H1 (cell line): Measurements from ENCODE around the gene CCSER2. TPM values are rescaled to one million over a fixed set of nuclear protein-coding genes. Genes with fewer than 3 reads are reported as not detected.

ENCODE experiments used
- CTCF ChIA-PET: fragments of 300-600 bp; sonication (Branson Sonifier 250); formaldehyde crosslinking; loops from one replicate; lab custom pipeline; 2021; ENCODE audit not compliant: partially characterized antibody; lab: Charles Lee
- POLR2A ChIA-PET: fragments of 300-600 bp; sonication (Branson Sonifier 250); formaldehyde crosslinking; loops from one replicate; lab custom pipeline; 2021; ENCODE audit warnings: inconsistent platforms; ENCODE audit not compliant: partially characterized antibody; lab: Charles Lee
- DNase-seq, 2 experiments: peaks; one replicate each; pipeline versions ENCODE4 v3.0.0 to v3.0.0-alpha.2; 2010 to 2022; ENCODE audit warnings: low spot score in 2 of 2, low read depth in 1 of 2, mixed read lengths in 1 of 2
- FAIRE-seq: peaks from 2 replicates; lab custom pipeline; 2011; peaks lifted over from hg19 to GRCh38; lab: Jason Lieb, UNC
- H2AFZ ChIP-seq: 2 replicates; pipeline ENCODE4 v1.8.1; 2012; ENCODE audit warnings: low read length, inconsistent platforms
- H2AK5ac ChIP-seq: 2 replicates; pipeline ENCODE4 v1.6.1; 2013; ENCODE audit warnings: low read depth, low read length
- H2BK120ac ChIP-seq: replicated peaks from 2 replicates; pipeline ENCODE3; 2013; ENCODE audit warnings: low read depth, low read length, inconsistent platforms
- H2BK12ac ChIP-seq: 2 replicates; pipeline ENCODE4 v1.6.1; 2013; ENCODE audit warnings: low read depth, low read length
- H2BK15ac ChIP-seq: 2 replicates; pipeline ENCODE4 v1.6.1; 2013; ENCODE audit warnings: low read length
- H2BK20ac ChIP-seq: 2 replicates; pipeline ENCODE4 v1.6.1; 2013; ENCODE audit warnings: low read length
- H2BK5ac ChIP-seq: 2 replicates; pipeline ENCODE4 v1.6.1; 2013; ENCODE audit warnings: low read depth, low read length
- H3K14ac ChIP-seq: 2 replicates; pipeline ENCODE4 v1.6.1; 2013; ENCODE audit warnings: inconsistent platforms; ENCODE audit not compliant: insufficient read length
- H3K18ac ChIP-seq: 2 replicates; pipeline ENCODE4 v1.6.1; 2013; ENCODE audit warnings: low read length; ENCODE audit errors: extremely low read depth
- H3K23ac ChIP-seq: 2 replicates; pipeline ENCODE4 v1.6.1; 2013; ENCODE audit warnings: inconsistent platforms; ENCODE audit not compliant: insufficient read length
- H3K23me2 ChIP-seq: 2 replicates; pipeline ENCODE4 v1.6.1; 2013; ENCODE audit warnings: low read depth, low read length
- H3K27ac ChIP-seq: 2 replicates; pipeline ENCODE4 v1.6.1; 2011; ENCODE audit warnings: low read depth, low read length, inconsistent platforms
- H3K27me3 ChIP-seq, 4 experiments: replicated peaks in 1 of 4; 1 replicate in 1 of 4; 2 replicates in 3 of 4; pipeline versions ENCODE4 v1.6.1 to v1.8.1; 2011 to 2013; ENCODE audit warnings: low read length in 3 of 4, mild to moderate bottlenecking in 3 of 4, inconsistent platforms in 2 of 4, mixed read lengths in 2 of 4, moderate library complexity in 1 of 4; ENCODE audit not compliant: control insufficient read depth in 3 of 4, insufficient read depth in 3 of 4; ENCODE audit errors: extremely low read depth in 1 of 4
- H3K36me3 ChIP-seq, 4 experiments: 2 replicates each; pipeline versions ENCODE4 v1.6.1 to v1.8.1; 2011 to 2013; ENCODE audit warnings: mild to moderate bottlenecking in 4 of 4, low read length in 3 of 4, moderate library complexity in 2 of 4, control low read depth in 1 of 4, inconsistent platforms in 1 of 4; ENCODE audit not compliant: insufficient read depth in 4 of 4, control insufficient read depth in 2 of 4
- H3K4ac ChIP-seq: replicated peaks from 2 replicates; pipeline ENCODE3; 2013; ENCODE audit warnings: low read length, low read depth, mixed read lengths, inconsistent platforms; ENCODE audit not compliant: insufficient read length
- H3K4me1 ChIP-seq, 4 experiments: replicated peaks in 1 of 4; 1 replicate in 1 of 4; 2 replicates in 3 of 4; pipeline versions ENCODE4 v1.6.1 to v1.8.1; 2011 to 2013; ENCODE audit warnings: low read length in 3 of 4, inconsistent platforms in 2 of 4, mixed read lengths in 1 of 4; ENCODE audit not compliant: insufficient read depth in 4 of 4, control insufficient read depth in 3 of 4
- H3K4me2 ChIP-seq, 2 experiments: 2 replicates each; pipeline versions ENCODE4 v1.6.1 to v1.8.1; 2011 to 2013; ENCODE audit warnings: low read depth in 2 of 2, low read length in 2 of 2, control low read depth in 1 of 2, inconsistent platforms in 1 of 2, mild to moderate bottlenecking in 1 of 2; ENCODE audit not compliant: insufficient read depth in 1 of 2
- H3K4me3 ChIP-seq, 4 experiments: fragments of 200-600, 300-600 bp in 1 of 4; sonication (generic), shearing (Covaris generic), sonication (Bioruptor Twin) in 1 of 4; 2 replicates each; pipeline versions ENCODE4 v1.5.1 to v1.8.1; 2011 to 2016; ENCODE audit warnings: low read length in 4 of 4, low read depth in 3 of 4, control low read depth in 2 of 4, inconsistent platforms in 2 of 4, mild to moderate bottlenecking in 2 of 4, mixed read lengths in 1 of 4, moderate library complexity in 1 of 4; ENCODE audit not compliant: insufficient read depth in 2 of 4; ENCODE audit errors: extremely low read depth in 1 of 4
- H3K56ac ChIP-seq: replicated peaks from 2 replicates; pipeline ENCODE3; 2013; ENCODE audit warnings: low read depth, mild to moderate bottlenecking, mixed read lengths, low read length, inconsistent platforms; ENCODE audit not compliant: insufficient read length
- H3K79me1 ChIP-seq: 2 replicates; pipeline ENCODE4 v1.6.1; 2013; ENCODE audit warnings: low read depth, low read length, control low read depth
- H3K79me2 ChIP-seq, 2 experiments: 2 replicates each; pipeline versions ENCODE4 v1.6.1 to v1.8.1; 2012 to 2013; ENCODE audit warnings: low read length in 2 of 2, mild to moderate bottlenecking in 2 of 2, inconsistent platforms in 1 of 2; ENCODE audit not compliant: insufficient read depth in 2 of 2, control insufficient read depth in 1 of 2
- H3K9ac ChIP-seq, 4 experiments: replicated peaks in 1 of 4; 1 replicate in 1 of 4; 2 replicates in 3 of 4; pipeline versions ENCODE4 v1.6.1 to v1.8.1; 2011 to 2013; ENCODE audit warnings: low read depth in 3 of 4, low read length in 3 of 4, control low read depth in 2 of 4, mild to moderate bottlenecking in 2 of 4, moderate library complexity in 2 of 4, inconsistent platforms in 1 of 4; ENCODE audit errors: extremely low read depth in 1 of 4
- H3K9me3 ChIP-seq, 2 experiments: 2 replicates each; pipeline versions ENCODE4 v1.6.1 to v1.8.1; 2012 to 2013; ENCODE audit warnings: mild to moderate bottlenecking in 2 of 2, moderate library complexity in 2 of 2, control low read depth in 1 of 2, inconsistent platforms in 1 of 2, low read depth in 1 of 2, low read length in 1 of 2, mixed read lengths in 1 of 2; ENCODE audit not compliant: insufficient read depth in 2 of 2
- H4K20me1 ChIP-seq, 2 experiments: replicated peaks in 1 of 2; 2 replicates each; pipeline versions ENCODE3 to v1.8.1; 2011 to 2013; ENCODE audit warnings: inconsistent platforms in 2 of 2, low read length in 2 of 2, mild to moderate bottlenecking in 1 of 2; ENCODE audit not compliant: insufficient read depth in 2 of 2, control insufficient read depth in 1 of 2
- H4K5ac ChIP-seq: 2 replicates; pipeline ENCODE4 v1.6.1; 2013; ENCODE audit warnings: low read length, low read depth, mixed read lengths, inconsistent platforms; ENCODE audit not compliant: insufficient read length
- H4K8ac ChIP-seq: 2 replicates; pipeline ENCODE4 v1.8.0; 2013; ENCODE audit warnings: mild to moderate bottlenecking, moderate library complexity, low read length, inconsistent platforms; ENCODE audit not compliant: insufficient read depth; ENCODE audit errors: extremely low read depth
- H4K91ac ChIP-seq: replicated peaks from 2 replicates; pipeline ENCODE3; 2013; ENCODE audit warnings: low read length, mixed read lengths, inconsistent platforms; ENCODE audit not compliant: insufficient read length
- JUN ChIP-seq: IDR thresholded peaks from 2 replicates; pipeline ENCODE4 v1.6.1; 2011; ENCODE audit warnings: low read depth, mild to moderate bottlenecking, improper control_type of control experiment, low read length
- SRF ChIP-seq: IDR thresholded peaks from 2 replicates; pipeline ENCODE4 v1.6.1; 2011; ENCODE audit warnings: mild to moderate bottlenecking, low read depth, low read length, moderate library complexity
- WGBS, 2 experiments: shearing (Covaris generic) in 1 of 2; methylation state at CpG; one replicate each; pipeline versions ENCODE4 v1.1.6 to v1.1.7; 2013 to 2015; ENCODE audit warnings: low lambda C conversion rate in 2 of 2, mixed read lengths in 2 of 2, inconsistent platforms in 1 of 2, low coverage in 1 of 2, missing lambda C conversion rate in 1 of 2; ENCODE audit not compliant: insufficient replicate concordance in 2 of 2, insufficient coverage in 1 of 2, insufficient read length in 1 of 2; ENCODE audit errors: extremely low coverage in 1 of 2, missing lambda C conversion rate in 1 of 2; 5-methylcytosine and 5-hydroxymethylcytosine counted together
- polyA plus RNA-seq, 7 experiments: library from polyadenylated mRNA; depleted of rRNA in 3 of 7; stranded (reverse) in 5 of 7; unstranded in 2 of 7; fragments of >200 nt in 5 of 7; fragments of 200-250 nt in 2 of 7; gene quantifications; 1 replicate in 5 of 7; 2 replicates in 1 of 7; 4 replicates in 1 of 7; pipeline versions ENCODE4 v1.2.1 to v1.2.3, GENCODE V29; 2011 to 2013; ENCODE audit warnings: missing spikeins in 2 of 7, mixed read lengths in 2 of 7
- total RNA-seq: library from RNA; stranded (reverse); fragmentation: NEBNext Ultra II Directional; extraction: Animal tissue kit (Norgen Biotek cat#: 25700); gene quantifications from 2 replicates; pipeline ENCODE4 v1.2.1, GENCODE V29; 2021

Gene CCSER2
- total and polyA plus RNA-seq, 2 of the 8 experiments (the other 6 are each of a cell fraction or from before 2014, with no cell fraction given) = 6.9 to 30.5 TPM

- Histone ChIP-seq H3K23me2 (0 out of 2 replicates have a peak, but pooled peaks cover 2% of the 10 kb centered on the region), H3K4me3 (no peak overlapping the region), H2BK15ac (no peak overlapping the region), H3K14ac (no peak overlapping the region), H4K20me1 (no peaks in the 10 kb centered on the region), H3K79me2 (no peaks in the 10 kb centered on the region), H3K9ac (no peak overlapping the region), H4K8ac (no peak overlapping the region), H3K4me2 (no peak overlapping the region), H3K27me3 (no peaks in the 10 kb centered on the region), H3K18ac (no peak overlapping the region), H3K36me3 (no peaks in the 10 kb centered on the region; a peak in 1 of 8 replicates), H2BK12ac (no peak overlapping the region), H3K4ac (no peak overlapping the region), H3K4me1 (peaks cover 3 to 13% (median 7%) of the 10 kb centered on the region in 4 experiments; a peak in 3 of 7 replicates), H2BK5ac (no peak overlapping the region), H4K91ac (no peak overlapping the region), H2BK20ac (no peak overlapping the region)
- ChIA-PET CTCF (interaction anchor here (0.6 to 6.9 kb wide), 7 partner anchors 26 to 721 kb away, joined by 3 to 33 read pairs (median 5); no protein-coding TSS in a partner anchor), POLR2A (no interaction called here)
- no peak for DNase-seq
- WGBS, 2 experiments = 90% methylated on average over 4 of the region's 4 CpGs; no CpG with 5 or more reads in 1 of the 2 experiments
- no peak for FAIRE-seq
- no peak for TF ChIP-seq JUN
- no peak for TF ChIP-seq SRF
- TF ChIP-seq, all 59 proteins: peak for 0
- H3K23ac ChIP-seq = no peak overlapping the region
- no peak overlapping the region for H2AK5ac ChIP-seq
- H3K79me1 ChIP-seq = no peaks in the 10 kb centered on the region; the same call in 1 of the 2 replicates
- no peak overlapping the region for H3K56ac ChIP-seq
- H2AFZ ChIP-seq = no peak overlapping the region
- no peak overlapping the region for H3K27ac ChIP-seq
- H3K9me3 ChIP-seq = no peaks in the 10 kb centered on the region
- no peak overlapping the region for H2BK120ac ChIP-seq
- H4K5ac ChIP-seq = no peak overlapping the region
Measured at GRCh38 chr10:84293574-84294016, 34.8 kb upstream of the CCSER2 start.
